HG03025 (cell line): ENCODE data around the gene DENND4A.
"Not testable (repeated sequence)": the region's sequence is repeated elsewhere in the genome, so short reads cannot be mapped to it uniquely, and the experiment has no call there.

Experiments used
- ATAC-seq: cut with Tn5 transposase; IDR thresholded peaks from one replicate; pipeline ENCODE4 v1.9.1; 2021; ENCODE audit warnings: mild to moderate bottlenecking, moderate library complexity; ENCODE audit not compliant: unreplicated experiment, low FRiP score

DENND4A gene

GRCh38 chr15:65641768-65642475 lies 150.2 kb downstream of the DENND4A start:
- ATAC-seq = no peak

- no peak for ATAC-seq
These were observed 152.6 kb downstream of the DENND4A start for GRCh38 chr15:65639509-65639908.

GRCh38 chr15:65638681-65639089 lies 153.4 kb downstream of the DENND4A start:
- ATAC-seq = no peak

GRCh38 chr15:65638109-65638508 lies 154.0 kb downstream of the DENND4A start:
- no peak for ATAC-seq

GRCh38 chr15:65634356-65634755 lies 157.7 kb downstream of the DENND4A start:
- no peak for ATAC-seq

- no peak for ATAC-seq
These were observed 158.3 kb downstream of the DENND4A start for GRCh38 chr15:65633752-65634151.

GRCh38 chr15:65632780-65633375 lies 159.2 kb downstream of the DENND4A start:
- no peak for ATAC-seq

GRCh38 chr15:65631503-65631902 lies 160.6 kb downstream of the DENND4A start:
- no peak for ATAC-seq

GRCh38 chr15:65630760-65631159 lies 161.3 kb downstream of the DENND4A start:
- no peak for ATAC-seq

GRCh38 chr15:65629548-65629947 lies 162.5 kb downstream of the DENND4A start:
- no peak for ATAC-seq

GRCh38 chr15:65626856-65627255 lies 165.2 kb downstream of the DENND4A start:
- ATAC-seq = no peak

- ATAC-seq = no peak
These were observed 169.0 kb downstream of the DENND4A start for GRCh38 chr15:65623103-65623502.

- no peak for ATAC-seq
These were observed 170.5 kb downstream of the DENND4A start, which contains the start of gene SLC24A1 for GRCh38 chr15:65621638-65622037. SLC24A1 (plus strand) TSS chr15:65621938; CDS start chr15:65624081, 2,143 bp downstream.

- ATAC-seq = no peak
These were observed 171.3 kb downstream of the DENND4A start for GRCh38 chr15:65620833-65621232.

GRCh38 chr15:65619626-65620290 lies 172.3 kb downstream of the DENND4A start:
- ATAC-seq = no peak

GRCh38 chr15:65618560-65619109 lies 173.5 kb downstream of the DENND4A start:
- no peak for ATAC-seq

- ATAC-seq = not testable (repeated sequence)
These were observed 176.2 kb downstream of the DENND4A start for GRCh38 chr15:65615887-65616286.

GRCh38 chr15:65612949-65613744 lies 178.9 kb downstream of the DENND4A start:
- ATAC-seq = no peak

- ATAC-seq = no peak
These were observed 179.5 kb downstream of the DENND4A start for GRCh38 chr15:65612616-65612946.

- ATAC-seq = no peak
These were observed 180.0 kb downstream of the DENND4A start for GRCh38 chr15:65611888-65612615.
